Ascending aorta (tissue), 2 donors: ENCODE results near the gene HRAS. TPM values are rescaled to one million over a fixed set of nuclear protein-coding genes. Genes with fewer than 3 reads are reported as not detected.

ENCODE experiments used
- DNase-seq, 2 donors: peaks; one replicate each; pipeline ENCODE4 v3.0.0-alpha.2; 2019; ENCODE audit warnings: low spot score in 2 of 2
- H3K27ac ChIP-seq, 2 donors: fragments of 200-600 bp; sonication (generic); one replicate each; pipeline ENCODE4 v1.5.1; 2016 to 2017; ENCODE audit warnings: mild to moderate bottlenecking in 1 of 2
- H3K27me3 ChIP-seq: fragments of 200-600 bp; sonication (generic); one replicate; pipeline ENCODE4 v1.5.1; 2017
- H3K36me3 ChIP-seq, 2 donors: fragments of 200-600 bp; sonication (generic); one replicate each; pipeline ENCODE4 v1.5.1; 2016
- H3K4me1 ChIP-seq, 2 donors: fragments of 200-600 bp; sonication (generic); one replicate each; pipeline ENCODE4 v1.5.1; 2016 to 2017; ENCODE audit warnings: mild to moderate bottlenecking in 1 of 2
- H3K4me3 ChIP-seq, 2 donors: fragments of 200-600 bp; sonication (generic); one replicate each; pipeline ENCODE4 v1.5.1; 2016 to 2017; ENCODE audit warnings: mild to moderate bottlenecking in 1 of 2
- H3K9me3 ChIP-seq, 2 donors: fragments of 200-600 bp; sonication (generic); one replicate each; pipeline ENCODE4 v1.5.1; 2016
- CTCF ChIP-seq, 3 experiments: fragments of 200-600 bp in 2 of 3; fragments of 450-650 bp in 1 of 3; sonication (generic) in 2 of 3; IDR thresholded peaks; one replicate each; pipeline ENCODE4 v1.5.1; 2016 to 2019; ENCODE audit warnings: antibody characterized with exemption in 3 of 3, mild to moderate bottlenecking in 1 of 3, moderate library complexity in 1 of 3
- intact Hi-C: fragments of 100-400 bp; cut with DNase I; formaldehyde crosslinking; loops from one replicate; pipeline ENCODE4 v1.15.1; 2023
- total RNA-seq: library from RNA; depleted of rRNA; stranded (reverse); fragments of >200 nt; gene quantifications from one replicate; pipeline ENCODE4 v1.1.0, GENCODE V29; 2016

Gene HRAS
- total RNA-seq, 1 donor from 2014 or later, result 21.6 TPM

DNA sequence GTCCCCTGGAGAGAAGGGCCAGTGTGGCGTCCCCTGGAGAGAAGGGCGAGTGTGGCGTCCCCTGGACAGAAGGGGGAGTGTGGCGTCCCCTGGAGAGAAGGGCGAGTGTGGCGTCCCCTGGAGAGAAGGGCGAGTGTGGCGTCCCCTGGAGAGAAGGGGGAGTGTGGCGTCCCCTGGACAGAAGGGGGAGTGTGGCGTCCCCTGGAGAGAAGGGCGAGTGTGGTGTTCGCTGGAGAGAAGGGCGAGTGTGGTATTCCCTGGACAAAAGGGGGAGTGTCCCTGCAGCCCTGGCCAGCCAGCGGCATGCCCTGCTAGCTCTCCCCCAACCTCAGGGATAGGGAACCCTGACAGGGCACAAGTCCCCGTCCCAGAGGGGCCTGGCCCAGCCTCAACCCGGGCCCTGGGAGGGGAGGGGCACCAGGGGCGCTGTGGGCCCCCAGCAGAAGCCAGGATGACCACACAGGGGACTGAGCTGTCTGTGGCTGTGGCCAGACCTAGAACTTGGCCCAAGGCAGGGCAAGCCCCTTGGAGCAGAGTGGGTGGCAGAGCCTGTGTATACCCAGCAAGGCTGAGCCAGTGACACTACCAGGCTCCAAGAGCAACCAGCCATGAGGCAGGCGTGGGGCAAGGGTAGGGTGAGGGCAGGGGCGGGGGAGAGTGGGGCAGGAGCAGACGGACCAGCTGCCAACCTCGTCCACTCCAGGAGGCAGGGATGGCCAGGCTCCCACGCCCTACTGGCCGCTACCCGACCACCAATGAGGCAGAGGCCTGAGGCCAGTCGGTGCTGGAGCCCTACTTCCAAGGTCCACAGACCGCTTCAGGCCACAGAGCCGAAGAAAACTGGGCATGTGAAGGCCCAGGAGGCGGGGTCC is 4.2 kb downstream of the HRAS start:
- Histone ChIP-seq H3K9me3 (no peaks in the 10 kb centered on the region), H3K27me3 (no peaks in the 10 kb centered on the region), H3K27ac (no peak overlapping the region), H3K36me3 (peaks cover 23 to 27% of the 10 kb centered on the region in 2 donors), H3K4me1 (peaks cover 6 to 15% of the 10 kb centered on the region in 2 donors), H3K4me3 (no peak overlapping the region)
- intact Hi-C loops, result no loop called here
- no peak for DNase-seq
- no peak for TF ChIP-seq CTCF (IDR thresholded peaks at IDR 0.05)

DNA sequence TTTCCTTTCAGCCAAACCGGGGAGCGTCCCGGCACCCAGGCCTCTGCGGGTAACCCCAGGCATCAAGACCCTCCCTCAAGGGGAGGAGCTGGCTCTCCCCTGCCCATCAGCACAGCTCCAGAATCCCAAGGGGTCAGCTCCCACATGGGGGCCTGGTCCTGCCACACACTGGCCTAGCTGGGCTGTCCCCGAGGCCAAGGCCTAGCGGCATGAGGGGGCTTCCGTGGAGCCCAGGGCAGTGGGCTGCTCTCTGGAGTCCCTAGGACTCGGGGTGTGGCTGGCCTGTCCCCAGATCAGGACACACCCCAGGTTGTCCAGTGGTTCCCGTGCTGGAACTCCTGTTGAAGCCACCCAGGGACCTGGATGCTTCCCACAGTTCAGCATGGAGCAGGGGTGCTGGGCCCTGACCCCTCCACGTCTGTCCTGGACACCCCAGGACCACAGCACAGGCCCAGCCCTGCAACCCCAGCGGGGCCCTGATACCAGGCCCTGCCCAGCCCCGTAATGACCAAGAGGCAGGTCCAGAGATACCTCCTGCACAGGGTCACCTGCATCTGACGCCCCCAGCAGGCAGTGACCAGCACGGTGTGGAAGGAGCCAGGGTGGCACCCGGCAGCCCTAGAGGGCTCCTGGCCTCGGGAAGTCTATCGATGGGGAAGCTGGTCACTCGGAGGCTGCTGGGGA is 5.5 kb downstream of the HRAS start:
- Histone ChIP-seq H3K4me1 (peaks cover 6 to 12% of the 10 kb centered on the region in 2 donors), H3K4me3 (no peak overlapping the region), H3K27me3 (no peaks in the 10 kb centered on the region), H3K36me3 (peaks cover 23 to 27% of the 10 kb centered on the region in 2 donors), H3K27ac (no peak overlapping the region), H3K9me3 (no peaks in the 10 kb centered on the region)
- no peak for TF ChIP-seq CTCF (IDR thresholded peaks at IDR 0.05)
- peak in 1 of 2 donors; percentile 56 for DNase-seq
- intact Hi-C loops, result no loop called here

GRCh38 chr11:528815-529727 is 6.3 kb downstream of the HRAS start:
- intact Hi-C loops, result no loop called here
- Histone ChIP-seq H3K4me1 (peaks cover under 1 to 4% of the 10 kb centered on the region in 2 donors), H3K27ac (no peak overlapping the region), H3K27me3 (no peaks in the 10 kb centered on the region), H3K36me3 (peaks cover 23 to 27% of the 10 kb centered on the region in 2 donors), H3K9me3 (no peaks in the 10 kb centered on the region), H3K4me3 (no peak overlapping the region)
- peak in 1 of 2 donors; percentile 57 for DNase-seq
- TF ChIP-seq CTCF (IDR thresholded peaks at IDR 0.05), result no peak

GRCh38 chr11:528166-528814 is 7.1 kb downstream of the HRAS start:
- DNase-seq, result peak in 1 of 2 donors; percentile 55
- TF ChIP-seq CTCF (IDR thresholded peaks at IDR 0.05), result no peak
- H3K27ac ChIP-seq, result no peak overlapping the region
- H3K4me3 ChIP-seq, result no peak overlapping the region
- H3K4me1 ChIP-seq, result no peaks in the 10 kb centered on the region
- H3K27me3 ChIP-seq, result no peaks in the 10 kb centered on the region
- H3K9me3 ChIP-seq, result no peaks in the 10 kb centered on the region
- H3K36me3 ChIP-seq, result peaks cover 23% of the 10 kb centered on the region in 2 donors
- intact Hi-C loops, result no loop called here

DNA sequence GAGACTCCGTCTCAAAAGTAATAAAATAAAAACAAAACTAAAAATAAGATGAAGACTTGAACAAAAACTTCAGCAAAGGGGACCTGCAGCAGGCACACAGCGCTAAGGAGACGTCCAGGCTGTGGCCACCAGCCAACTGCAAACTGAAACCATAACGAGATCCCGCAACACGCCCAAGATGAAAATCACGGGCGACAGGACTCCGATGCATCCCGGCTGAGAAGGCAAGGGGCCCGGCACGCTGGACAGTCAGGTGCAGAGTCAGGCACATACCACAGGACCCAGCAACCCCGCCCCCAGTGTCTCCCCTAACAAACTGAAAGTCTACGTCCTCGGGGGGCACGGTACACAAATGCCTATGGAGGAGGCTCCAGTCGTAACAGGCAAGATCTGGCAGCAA is 9.2 kb downstream of the HRAS start:
- Histone ChIP-seq H3K9me3 (no peaks in the 10 kb centered on the region), H3K27me3 (no peaks in the 10 kb centered on the region), H3K4me1 (no peaks in the 10 kb centered on the region), H3K27ac (no peak overlapping the region), H3K36me3 (peaks cover 2 to 3% of the 10 kb centered on the region in 2 donors), H3K4me3 (no peak overlapping the region)
- TF ChIP-seq CTCF (IDR thresholded peaks at IDR 0.05), result no peak
- intact Hi-C loops, result no loop called here
- no peak for DNase-seq
